GM23338 (cell line): Measurements from ENCODE around the gene MEAK7. TPM values are rescaled to one million over a fixed set of nuclear protein-coding genes. Genes with fewer than 3 reads are reported as not detected.

ENCODE experiments used
- ATAC-seq: fragments of 200-7000 bp; cut with Tn5 transposase; 3 replicates; pipeline ENCODE4 v1.9.1; 2020
- DNase-seq: peaks from one replicate; pipeline ENCODE4 v3.0.0-alpha.2; 2015; ENCODE audit warnings: low spot score
- H2AFZ ChIP-seq: fragments of 200-600 bp; sonication (generic); 2 replicates; pipeline ENCODE4 v1.8.0; 2016; ENCODE audit warnings: antibody characterized with exemption, mild to moderate bottlenecking, moderate library complexity
- H3F3A ChIP-seq: fragments of 200-600 bp; sonication (generic); replicated peaks from 2 replicates; pipeline ENCODE4 v1.8.0; 2017; ENCODE audit warnings: antibody characterized with exemption, mixed run types, low read depth
- H3K27ac ChIP-seq: fragments of 200-600 bp; sonication (generic); 2 replicates; pipeline ENCODE4 v1.6.1; 2016; ENCODE audit warnings: low read depth
- H3K27me3 ChIP-seq: fragments of 200-600 bp; sonication (generic); 2 replicates; pipeline ENCODE4 v1.8.0; 2016; ENCODE audit warnings: mild to moderate bottlenecking, mixed run types, moderate library complexity; ENCODE audit not compliant: insufficient read depth
- H3K36me3 ChIP-seq: fragments of 200-600 bp; sonication (generic); 2 replicates; pipeline ENCODE4 v1.8.0; 2016; ENCODE audit warnings: mild to moderate bottlenecking; ENCODE audit not compliant: insufficient read depth
- H3K4me1 ChIP-seq: fragments of 200-600 bp; sonication (generic); 2 replicates; pipeline ENCODE4 v1.8.0; 2016; ENCODE audit warnings: mild to moderate bottlenecking, moderate library complexity; ENCODE audit not compliant: insufficient read depth
- H3K4me2 ChIP-seq: fragments of 200-600 bp; sonication (generic); 2 replicates; pipeline ENCODE4 v1.7.1; 2017; ENCODE audit warnings: mixed run types
- H3K4me3 ChIP-seq: fragments of 200-600 bp; sonication (generic); 2 replicates; pipeline ENCODE4 v1.6.1; 2016; ENCODE audit warnings: mixed run types
- H3K79me2 ChIP-seq: fragments of 200-600 bp; sonication (generic); replicated peaks from 2 replicates; pipeline ENCODE4 v1.8.0; 2017; ENCODE audit warnings: mild to moderate bottlenecking; ENCODE audit not compliant: insufficient read depth
- H3K9me2 ChIP-seq: fragments of 200-600 bp; sonication (generic); 2 replicates; pipeline ENCODE4 v1.8.0; 2017; ENCODE audit not compliant: insufficient read depth
- H4K20me1 ChIP-seq: fragments of 200-600 bp; sonication (generic); replicated peaks from 2 replicates; pipeline ENCODE4 v1.8.0; 2017; ENCODE audit warnings: mild to moderate bottlenecking; ENCODE audit not compliant: insufficient read depth
- H3K27ac Mint-ChIP-seq: 2 replicates; pipeline ENCODE4 v1.8.0; 2020; ENCODE audit warnings: inconsistent platforms, mild to moderate bottlenecking, moderate library complexity, mixed read lengths
- H3K27me3 Mint-ChIP-seq: 3 replicates; pipeline ENCODE4 v1.8.0; 2022; ENCODE audit warnings: low read depth, mild to moderate bottlenecking, moderate library complexity, mixed read lengths, inconsistent platforms; ENCODE audit not compliant: insufficient read depth, poor library complexity
- H3K36me3 Mint-ChIP-seq: 3 replicates; pipeline ENCODE4 v1.8.0; 2021; ENCODE audit warnings: low read depth, mild to moderate bottlenecking, inconsistent platforms, moderate library complexity, mixed read lengths
- H3K4me1 Mint-ChIP-seq: 3 replicates; pipeline ENCODE4 v1.8.0; 2020; ENCODE audit warnings: mild to moderate bottlenecking, inconsistent platforms, mixed read lengths
- H3K4me3 Mint-ChIP-seq: 3 replicates; pipeline ENCODE4 v1.8.0; 2021; ENCODE audit warnings: moderate library complexity, mild to moderate bottlenecking, inconsistent platforms, mixed read lengths
- H3K9me3 Mint-ChIP-seq: 3 replicates; pipeline ENCODE4 v1.8.0; 2020; ENCODE audit warnings: moderate library complexity, mild to moderate bottlenecking, inconsistent platforms, mixed read lengths
- ETS1 ChIP-seq: IDR thresholded peaks from 2 replicates; pipeline ENCODE4 v1.6.1; 2016; ENCODE audit warnings: antibody characterized with exemption
- EZH2 ChIP-seq: fragments of 200-600 bp; sonication (generic); IDR thresholded peaks from one replicate; pipeline ENCODE4 v1.8.0; 2017; ENCODE audit warnings: antibody characterized with exemption, mild to moderate bottlenecking, low read depth; ENCODE audit not compliant: unreplicated experiment
- EZH2phosphoT487 ChIP-seq: fragments of 200-600 bp; sonication (generic); IDR thresholded peaks from one replicate; pipeline ENCODE4 v1.8.1; 2018; ENCODE audit warnings: antibody characterized with exemption; ENCODE audit not compliant: unreplicated experiment
- JUNB ChIP-seq: IDR thresholded peaks from one replicate; pipeline ENCODE4 v1.6.1; 2016; ENCODE audit warnings: antibody characterized with exemption; ENCODE audit not compliant: unreplicated experiment
- ZNF114 ChIP-seq: fragments of 250-450 bp; sonication (Bioruptor Pico); IDR thresholded peaks from 2 replicates; pipeline ENCODE4 v1.5.0; 2020; ENCODE audit warnings: mild to moderate bottlenecking, moderate library complexity
- ZNF331 ChIP-seq: fragments of 250-450 bp; sonication (Bioruptor Pico); IDR thresholded peaks from 2 replicates; pipeline ENCODE4 v1.5.0; 2020; ENCODE audit warnings: low read depth, mild to moderate bottlenecking, moderate library complexity
- ZNF462 ChIP-seq: fragments of 250-450 bp; sonication (Bioruptor Pico); IDR thresholded peaks from 2 replicates; pipeline ENCODE4 v1.5.0; 2020; ENCODE audit warnings: mild to moderate bottlenecking, moderate library complexity
- polyA plus RNA-seq: library from polyadenylated mRNA; unstranded; fragments of >200 nt; fragmentation: Nextera tagmentation; extraction: Ambion mirVana; gene quantifications from 2 replicates; pipeline ENCODE4 v1.2.1, GENCODE V29; 2016
- total RNA-seq: library from RNA; depleted of rRNA; stranded (reverse); fragments of >200 nt; shearing (Covaris generic); gene quantifications from 2 replicates; pipeline ENCODE4 v1.2.3, GENCODE V29; 2014

The MEAK7 gene
- total and polyA plus RNA-seq, 2 experiments from 2014 or later: 7.5 to 17.2 TPM

- TF ChIP-seq ETS1: no peak
- no peak for TF ChIP-seq ZNF331 (CRISPR knock-in tag)
- TF ChIP-seq EZH2phosphoT487: no peak
- no peak for TF ChIP-seq JUNB
- TF ChIP-seq EZH2: no peak
- TF ChIP-seq ZNF114: no peak
- no peak for TF ChIP-seq ZNF462
Measured at GRCh38 chr16:84535851-84536250, 31.4 kb upstream of the MEAK7 start (continued).

GRCh38 chr16:84535408-84535807 is 30.9 kb upstream of the MEAK7 start:
- no peak overlapping the region; the same call in 1 of the 2 replicates for H2AFZ ChIP-seq
- H3K27ac Mint-ChIP-seq: 0 out of 2 replicates have a peak overlapping the region, but pooled peaks have one; percentile 16
- TF ChIP-seq ZNF462: no peak
- TF ChIP-seq ETS1: no peak

More at GRCh38 chr16:84535408-84535807, 30.9 kb upstream of the MEAK7 start:
- H3K27ac ChIP-seq: 0 out of 2 replicates have a peak overlapping the region, but pooled peaks have one; percentile 47
- peaks cover 4% of the 10 kb centered on the region; the same call in 2 of the 3 replicates for H3K36me3 Mint-ChIP-seq
- H4K20me1 ChIP-seq: no peaks in the 10 kb centered on the region
- no peak overlapping the region for H3K4me3 Mint-ChIP-seq
- H3K4me1 ChIP-seq: peaks cover 25% of the 10 kb centered on the region
- H3K4me3 ChIP-seq: no peak overlapping the region
- H3K4me2 ChIP-seq: peak overlapping the region; percentile 66
- peaks cover 10% of the 10 kb centered on the region for H3K27me3 Mint-ChIP-seq
- DNase-seq (peak; percentile 69), ATAC-seq (peak; percentile 8; the same call in 2 of the 3 replicates)
- H3K9me3 Mint-ChIP-seq: peaks cover 2% of the 10 kb centered on the region; the same call in 2 of the 3 replicates
- no peaks in the 10 kb centered on the region for H3K79me2 ChIP-seq
- H3K4me1 Mint-ChIP-seq: peaks cover 36% of the 10 kb centered on the region
- no peaks in the 10 kb centered on the region; the same call in 1 of the 2 replicates for H3F3A ChIP-seq
- H3K36me3 ChIP-seq: no peaks in the 10 kb centered on the region
- H3K27me3 ChIP-seq: no peaks in the 10 kb centered on the region
- peaks cover 4% of the 10 kb centered on the region for H3K9me2 ChIP-seq
